Measurements from ENCODE around the gene MIB2.
"Not testable (repeated sequence)": the region's sequence is repeated elsewhere in the genome, so short reads cannot be mapped to it uniquely, and the experiment has no call there.

The MIB2 gene

DNA sequence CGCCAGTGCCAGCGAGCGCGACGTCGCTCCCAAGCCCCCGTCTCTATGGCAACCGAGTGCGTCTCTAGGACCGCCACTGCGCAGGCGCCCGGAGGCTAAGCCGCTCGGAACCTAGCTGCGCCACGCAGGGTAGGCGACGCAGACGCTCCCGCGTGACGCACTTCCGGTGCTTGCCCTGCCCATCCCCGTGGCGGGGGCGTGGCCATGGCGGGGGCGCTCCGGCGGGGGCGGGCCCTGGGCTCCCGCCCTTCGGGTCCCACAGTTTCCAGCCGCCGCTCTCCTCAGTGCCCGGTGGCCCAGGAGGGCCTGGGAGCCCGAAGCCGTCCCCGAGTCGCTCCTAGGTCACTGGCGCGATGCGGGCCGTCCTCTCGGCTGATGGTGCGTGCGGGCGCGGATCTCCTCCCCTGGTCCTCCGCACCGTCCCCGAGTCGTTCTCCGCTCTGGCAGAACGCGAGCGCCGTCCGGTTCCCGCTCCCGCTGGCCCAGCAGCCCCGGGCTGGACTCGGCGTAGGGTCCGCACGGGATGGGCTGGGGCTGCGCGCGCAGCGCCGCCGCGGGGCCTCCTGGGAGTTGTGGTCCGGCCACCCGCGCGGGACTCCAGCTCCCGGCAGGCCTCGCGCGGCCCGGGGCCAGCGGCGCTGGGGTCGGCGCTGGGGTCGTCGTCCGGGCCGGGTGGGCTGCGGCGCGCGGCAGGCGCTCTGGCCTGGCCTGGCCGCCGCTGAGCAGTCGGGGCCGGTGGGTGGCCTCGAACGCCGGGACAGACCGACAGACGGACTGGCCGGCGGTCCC is at the start of gene MIB2:
TSS of gene MIB2 (plus strand) at position 245 of the 789 bp plus-strand sequence. CDS start 7,953 bp downstream, outside the sequence.
- DNase-seq = peak; percentile 99

DNA sequence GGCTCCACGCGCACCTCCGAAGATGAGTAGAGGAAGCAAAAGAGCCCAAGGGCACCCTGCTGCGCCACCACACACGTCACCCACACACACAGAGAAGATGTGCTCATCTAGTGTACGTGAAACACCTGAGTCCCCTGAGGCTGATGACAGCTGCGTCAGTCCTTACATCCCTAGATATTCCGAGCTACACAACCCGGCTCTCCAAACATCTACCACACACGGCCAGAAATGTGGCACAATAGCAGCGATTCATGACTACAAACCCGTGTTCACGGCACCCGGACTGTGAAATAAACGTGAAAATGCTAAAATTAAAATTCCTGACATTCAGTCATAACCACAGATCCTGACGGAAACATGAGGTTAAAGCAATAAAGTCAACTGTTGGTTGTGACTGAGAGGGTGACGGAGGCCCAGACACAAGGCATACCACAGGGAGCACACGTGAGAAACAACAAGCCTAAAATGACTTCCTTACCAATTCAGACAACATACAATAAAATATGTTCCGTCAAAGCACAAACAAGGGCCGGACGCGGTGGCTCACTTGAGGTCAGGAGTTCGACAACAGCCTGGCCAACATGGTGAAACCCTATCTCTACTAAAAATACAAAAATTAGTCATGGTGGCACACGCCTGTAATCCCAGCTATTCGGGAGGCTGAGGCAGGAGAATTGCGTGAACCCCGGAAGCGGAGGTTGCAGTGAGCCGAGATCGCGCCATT is 48.0 kb upstream of the MIB2 start:
- DNase-seq = no peak

DNA sequence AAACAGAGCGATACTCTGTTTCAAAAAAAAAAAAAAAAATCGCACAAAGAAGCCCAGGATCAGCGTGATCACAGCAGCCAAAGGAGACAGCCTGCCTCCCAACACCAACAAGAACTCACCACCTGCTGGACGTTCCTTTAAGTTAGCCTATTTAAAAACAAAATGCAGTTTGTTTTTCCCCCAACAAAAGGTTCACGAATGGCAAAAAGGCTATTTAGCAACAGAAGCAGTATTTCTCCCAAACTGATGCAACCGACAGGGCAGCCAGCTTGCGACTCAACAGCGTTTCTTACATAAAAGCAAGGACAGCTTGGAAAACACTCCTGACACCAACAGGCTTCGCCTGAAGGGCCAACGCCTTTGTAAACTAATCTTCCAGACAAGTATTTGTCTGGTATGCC is 47.4 kb upstream of the MIB2 start:
- DNase-seq = no peak

DNA sequence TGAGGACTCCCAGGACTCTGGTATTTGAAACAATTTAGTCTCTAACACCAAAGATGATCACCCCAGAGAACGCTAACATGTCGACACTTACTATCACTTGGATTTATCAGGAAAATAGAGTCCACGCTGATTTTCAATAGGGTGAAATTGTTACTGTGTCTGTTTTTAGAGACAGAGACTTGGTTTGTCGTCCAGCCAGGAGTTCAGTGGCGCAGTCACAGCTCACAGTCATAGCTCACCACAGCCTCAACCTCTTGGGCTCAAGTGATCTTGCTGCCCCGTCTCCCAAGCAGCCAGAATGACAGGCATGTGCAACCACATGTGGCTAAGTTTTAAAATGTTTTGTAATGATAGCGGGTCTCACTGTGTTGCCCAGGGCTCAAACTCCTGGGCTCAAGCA is 46.0 kb upstream of the MIB2 start:
- DNase-seq = no peak

DNA sequence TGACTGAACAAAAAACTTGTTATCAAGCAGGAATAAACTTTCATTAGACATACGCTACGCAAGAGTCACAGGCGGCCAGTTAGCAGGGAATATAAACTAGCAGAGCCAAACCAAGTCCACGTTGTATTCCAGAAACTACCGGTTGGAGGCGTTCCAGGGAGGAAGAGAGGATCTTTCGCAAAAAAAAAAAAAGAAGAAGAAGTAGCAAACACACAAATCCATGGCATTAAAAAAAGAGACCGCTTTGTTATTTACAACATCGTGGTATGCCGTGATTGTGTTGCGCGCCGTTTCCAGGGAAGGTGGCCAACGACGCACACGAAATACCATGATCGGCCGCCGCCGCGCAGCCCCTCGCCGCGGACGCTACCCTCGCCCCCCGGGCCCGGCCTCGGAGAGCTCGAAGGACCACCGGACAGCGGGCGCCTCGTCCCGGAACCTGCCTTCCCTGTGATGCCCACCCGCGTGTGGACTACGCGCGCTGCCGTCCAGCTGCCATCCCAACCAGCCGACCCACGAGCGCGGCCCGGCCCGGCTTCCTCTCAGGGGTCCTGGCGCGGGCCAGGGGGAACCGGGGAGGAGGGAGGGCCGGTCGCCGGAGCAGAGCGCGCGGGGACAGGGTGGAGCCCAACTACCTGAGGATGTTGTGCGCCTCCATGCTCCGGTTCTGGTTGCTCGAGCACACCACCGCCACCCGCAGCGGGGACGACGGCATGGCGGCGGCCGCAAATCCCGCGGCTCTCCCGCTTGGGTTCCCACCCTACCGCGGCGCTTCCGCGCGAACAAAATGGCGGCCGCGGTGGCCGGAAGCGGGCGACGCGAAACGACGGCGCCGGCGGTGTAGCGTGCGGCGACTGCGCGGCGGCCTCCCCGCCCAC is 41.2 kb upstream of the MIB2 start:
- peak; percentile 87 for DNase-seq

DNA sequence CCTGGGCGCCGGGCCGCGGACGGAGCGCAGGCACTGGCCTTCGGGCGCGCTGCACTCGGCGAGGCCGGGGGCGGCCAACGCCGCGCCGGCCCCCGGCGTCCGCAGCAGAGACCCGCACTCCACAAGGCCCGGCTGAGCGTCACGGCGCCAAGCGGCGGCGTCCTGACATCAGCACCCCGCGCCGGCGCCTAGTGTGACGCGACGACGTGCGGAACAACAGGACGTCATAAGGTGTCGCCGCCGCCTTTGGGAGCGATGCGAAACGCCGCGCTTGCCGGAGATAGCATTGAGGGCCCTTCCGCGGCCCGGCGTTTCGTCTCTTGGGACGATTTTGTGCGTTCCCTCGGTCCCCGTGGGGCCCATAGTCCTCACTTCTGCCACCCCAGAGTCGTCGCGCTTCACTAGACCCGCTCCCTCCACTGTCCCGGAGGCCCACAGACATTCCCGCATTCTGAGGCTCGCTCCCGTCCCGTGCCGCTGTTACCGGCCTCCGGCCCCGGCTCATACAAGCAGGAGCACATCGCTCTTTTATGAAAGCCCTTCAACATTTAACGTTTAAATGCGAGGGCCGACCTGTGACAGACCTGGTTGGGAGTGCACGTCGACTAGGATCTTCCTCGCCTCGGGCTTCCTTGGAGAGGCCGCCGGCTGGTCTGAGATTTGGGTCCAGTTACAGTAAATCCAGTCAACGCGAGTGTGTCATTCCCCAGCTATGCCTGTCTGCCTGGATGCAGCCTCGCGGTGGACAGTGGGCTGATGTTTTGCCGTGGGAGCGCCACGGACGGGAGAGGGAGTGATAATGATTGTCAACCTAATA is 40.4 kb upstream of the MIB2 start, which contains the start of gene SSU72:
TSS of gene SSU72 (minus strand) at position 143 of the 817 bp plus-strand sequence. CDS start 306 bp downstream, outside the sequence.
- DNase-seq = peak; percentile 96

DNA sequence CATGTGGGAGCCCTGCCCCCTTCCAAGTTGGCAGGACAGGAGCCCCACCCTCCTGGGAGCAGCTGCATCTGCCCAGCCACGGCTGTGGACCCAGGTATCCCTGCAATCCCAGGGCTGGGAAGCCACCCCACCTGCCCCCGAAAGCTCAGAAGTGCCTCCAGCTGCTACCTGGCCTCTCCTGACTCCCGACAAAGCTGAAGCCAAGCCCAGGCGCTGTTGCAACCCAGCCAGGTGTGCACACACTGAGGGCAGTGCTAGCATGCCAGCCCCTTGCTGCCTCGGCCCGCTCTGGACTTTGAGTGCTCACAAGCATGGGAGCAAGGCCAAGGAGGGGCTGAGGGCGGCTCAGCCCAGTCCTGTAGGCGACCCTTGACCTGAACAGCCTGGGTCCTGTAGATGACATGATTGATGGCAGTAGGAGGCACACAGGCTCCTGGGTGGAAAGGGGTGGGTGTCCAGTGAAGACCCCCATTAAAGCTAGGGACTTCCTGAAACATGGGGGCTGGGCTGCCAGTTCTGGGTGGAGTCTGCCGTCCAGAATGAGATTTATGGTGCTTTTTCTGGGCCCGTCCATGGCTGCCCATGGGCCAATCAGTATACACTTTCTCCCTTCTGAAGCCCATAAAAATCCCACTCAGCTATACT is 37.8 kb upstream of the MIB2 start:
- DNase-seq = no peak

DNA sequence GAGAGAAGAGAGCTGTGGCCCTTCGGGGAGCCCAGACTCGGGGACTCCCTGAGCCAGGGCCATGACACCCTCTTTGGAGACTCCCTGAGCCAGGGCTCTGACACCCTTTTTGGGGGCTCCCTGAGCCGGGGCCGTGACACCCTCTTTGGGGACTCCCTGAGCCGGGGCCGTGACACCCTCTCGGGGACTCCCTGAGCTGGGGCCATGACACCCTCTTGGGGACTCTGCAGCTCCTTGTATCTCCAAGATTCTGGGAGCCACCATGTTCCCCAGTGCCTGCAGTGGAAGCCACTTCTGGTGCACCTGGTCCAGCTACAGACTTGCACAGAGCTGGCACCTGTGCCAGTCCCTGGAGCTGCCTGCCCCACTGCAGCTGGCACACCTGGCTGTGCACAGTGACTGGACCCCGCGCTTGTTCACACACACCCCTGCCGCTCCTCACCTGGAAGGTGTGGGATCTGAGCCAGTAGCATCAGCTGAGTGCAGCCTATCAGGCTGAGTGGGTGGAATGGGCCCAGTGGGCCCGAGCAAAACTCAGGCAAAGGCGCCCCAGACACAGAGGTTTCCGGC is 36.8 kb upstream of the MIB2 start:
- no peak for DNase-seq

DNA sequence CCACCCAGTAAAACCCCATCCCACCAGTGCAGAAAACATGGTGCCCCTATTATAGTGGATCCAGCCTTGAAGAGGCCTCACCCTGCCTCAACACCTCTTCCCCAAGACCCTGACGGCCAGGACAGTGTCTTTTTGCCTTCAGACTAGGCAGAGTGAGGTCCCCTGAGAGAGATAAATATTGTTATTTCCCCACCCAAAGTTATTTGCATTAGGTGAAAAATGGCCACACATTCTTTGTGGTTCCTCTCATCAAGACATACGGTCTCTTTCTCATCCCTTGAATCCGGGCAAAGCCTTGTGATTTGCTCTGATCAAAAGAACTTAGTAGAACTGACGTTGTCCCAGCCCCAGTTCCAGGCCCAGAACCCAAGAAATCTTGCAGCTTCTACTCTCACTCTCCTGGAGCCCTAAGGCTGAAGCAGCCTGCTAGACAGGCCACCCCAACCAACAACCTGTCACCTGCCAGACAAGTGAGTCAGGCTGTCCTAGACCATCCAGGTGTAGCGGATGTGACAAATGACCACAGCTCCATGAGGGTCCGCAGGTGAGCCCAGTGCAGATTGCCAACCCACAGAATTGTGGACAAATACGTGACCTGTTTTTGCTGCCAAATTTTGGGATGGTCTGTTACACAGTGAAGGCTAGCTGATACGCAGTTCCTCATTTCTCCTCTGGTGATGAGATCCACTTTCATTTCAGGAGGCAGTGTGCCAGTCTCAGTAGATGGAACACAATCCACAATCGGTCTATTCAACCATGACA is 32.5 kb upstream of the MIB2 start:
- DNase-seq = no peak

DNA sequence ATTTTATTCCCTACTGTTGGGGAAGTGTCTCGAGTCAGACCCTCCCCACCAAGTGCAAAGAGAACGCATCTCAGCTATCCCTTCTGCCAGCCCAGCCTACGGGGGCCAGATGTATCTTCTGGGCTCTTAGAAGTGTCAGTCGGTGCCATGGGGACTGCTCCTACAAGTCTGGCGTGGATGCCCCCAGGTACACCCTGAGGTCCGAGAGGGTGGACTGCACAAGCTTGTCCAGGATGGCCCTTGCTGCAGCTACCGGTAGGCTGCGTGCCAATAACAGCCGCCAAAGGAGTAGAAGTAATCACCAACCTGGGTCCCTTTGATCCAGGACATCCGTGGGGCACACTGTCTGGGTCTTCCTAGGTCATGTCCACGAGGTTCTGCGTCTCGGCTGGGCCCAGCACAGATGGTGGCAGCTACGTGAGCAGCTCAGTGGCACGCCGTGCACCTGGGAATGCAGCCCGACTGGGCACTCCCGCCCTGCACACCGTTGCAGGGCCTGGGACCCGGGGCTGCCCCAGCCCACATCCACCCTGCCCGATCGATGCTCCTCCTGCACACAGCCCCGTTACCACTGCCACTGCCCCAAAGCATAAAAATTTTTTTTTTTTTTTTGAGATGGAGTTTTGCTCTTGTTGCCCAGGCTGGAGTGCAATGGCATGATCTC is 31.8 kb upstream of the MIB2 start:
- no peak for DNase-seq

DNA sequence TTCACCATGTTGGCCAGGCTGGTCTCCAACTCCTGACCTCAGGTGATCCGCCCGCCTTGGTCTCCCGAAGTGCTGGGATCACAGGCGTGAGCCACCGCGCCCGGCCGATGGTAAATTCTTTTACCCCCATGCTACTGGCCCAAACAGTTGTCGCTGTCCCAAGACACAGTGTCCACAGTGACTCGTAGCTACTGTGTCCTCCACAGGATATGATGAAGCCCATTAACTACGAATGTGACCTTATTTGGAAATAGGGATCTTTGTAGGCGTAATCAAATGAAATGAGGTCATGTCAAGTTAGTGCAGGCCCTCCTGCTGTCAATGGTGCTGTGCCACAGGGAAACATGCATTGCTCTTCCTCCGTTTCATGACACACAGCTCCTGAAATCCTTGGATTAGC is 23.8 kb upstream of the MIB2 start:
- no peak for DNase-seq

DNA sequence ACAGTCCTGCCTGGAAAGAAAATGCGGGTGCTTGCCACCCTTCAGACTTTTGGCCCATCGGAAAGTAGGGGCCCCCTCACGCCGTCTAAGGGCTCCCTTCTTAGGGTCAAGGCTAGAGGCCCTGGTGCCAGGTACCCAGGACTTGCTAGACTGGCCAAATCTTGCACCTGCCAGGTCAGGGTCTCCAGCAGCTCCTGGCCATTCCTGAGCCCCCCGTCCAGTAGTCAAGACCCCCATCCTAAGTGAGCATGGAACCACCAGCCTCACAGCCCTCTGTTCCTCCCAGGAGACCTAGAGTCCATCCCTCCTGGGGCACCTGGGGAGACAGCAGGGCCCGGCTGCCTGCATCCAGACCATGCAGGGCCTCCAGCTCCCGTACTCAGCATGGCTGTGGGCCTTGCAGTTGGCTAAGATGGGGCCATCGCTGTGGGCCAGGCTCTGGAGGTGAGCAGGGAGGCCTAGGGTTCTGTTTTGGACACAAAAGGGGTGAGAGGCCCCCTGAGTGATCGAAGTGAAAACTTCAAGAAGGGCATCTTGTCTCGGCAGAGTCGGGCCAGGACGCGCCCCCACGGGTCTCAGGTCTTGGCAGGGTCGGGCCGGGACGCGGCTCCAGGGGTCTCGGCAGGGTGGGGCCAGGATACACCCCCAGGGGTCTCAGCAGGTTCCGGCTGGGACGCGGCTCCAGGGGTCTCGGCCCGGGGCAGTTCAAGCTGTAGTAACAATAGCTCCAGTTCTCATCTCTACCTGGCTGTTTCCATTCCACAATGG is 21.3 kb upstream of the MIB2 start:
- DNase-seq = no peak

DNA sequence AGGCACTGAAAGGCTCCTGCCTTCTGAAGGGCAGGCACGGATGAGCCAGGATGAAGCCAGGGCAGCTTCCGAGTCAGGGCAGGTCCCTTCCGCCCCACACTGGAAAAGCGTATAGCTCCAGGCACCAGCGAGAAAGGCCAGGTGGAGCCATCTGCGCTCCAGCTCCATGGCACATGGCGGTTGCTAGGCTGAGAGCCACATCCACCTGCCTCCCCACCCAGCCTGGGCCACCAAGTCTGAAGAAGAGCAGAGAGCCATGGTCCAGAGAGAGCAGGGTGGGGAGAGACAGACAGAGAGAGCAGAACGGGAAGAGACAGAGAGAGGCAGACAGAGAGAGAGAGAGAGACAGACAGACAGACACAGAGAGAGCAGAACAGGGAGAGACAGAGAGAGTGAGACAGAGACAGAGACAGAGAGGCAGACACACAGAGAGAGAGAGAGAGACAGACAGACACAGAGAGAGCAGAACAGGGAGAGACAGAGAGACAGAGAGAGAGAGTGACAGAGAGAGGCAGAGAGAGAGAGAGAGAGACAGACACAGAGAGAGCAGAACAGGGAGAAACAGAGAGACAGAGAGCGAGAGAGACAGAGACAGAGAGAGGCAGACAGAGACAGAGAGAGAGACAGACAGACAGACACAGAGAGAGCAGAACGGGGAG is 20.6 kb upstream of the MIB2 start:
- DNase-seq = no peak

DNA sequence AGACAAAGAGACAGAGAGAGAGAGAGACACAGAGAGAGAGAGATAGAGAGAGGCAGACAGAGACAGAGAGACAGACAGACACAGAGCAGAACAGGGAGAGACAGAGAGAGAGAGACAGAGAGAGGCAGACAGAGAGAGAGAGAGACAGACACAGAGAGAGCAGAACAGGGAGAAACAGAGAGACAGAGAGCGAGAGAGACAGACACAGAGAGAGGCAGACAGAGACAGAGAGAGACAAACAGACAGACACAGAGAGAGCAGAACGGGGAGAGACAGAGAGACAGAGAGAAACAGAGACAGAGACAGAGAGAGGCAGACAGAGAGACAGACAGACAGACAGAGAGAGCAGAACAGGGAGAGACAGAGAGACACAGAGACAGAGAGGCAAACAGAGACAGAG is 20.0 kb upstream of the MIB2 start:
- DNase-seq = not testable (repeated sequence)

DNA sequence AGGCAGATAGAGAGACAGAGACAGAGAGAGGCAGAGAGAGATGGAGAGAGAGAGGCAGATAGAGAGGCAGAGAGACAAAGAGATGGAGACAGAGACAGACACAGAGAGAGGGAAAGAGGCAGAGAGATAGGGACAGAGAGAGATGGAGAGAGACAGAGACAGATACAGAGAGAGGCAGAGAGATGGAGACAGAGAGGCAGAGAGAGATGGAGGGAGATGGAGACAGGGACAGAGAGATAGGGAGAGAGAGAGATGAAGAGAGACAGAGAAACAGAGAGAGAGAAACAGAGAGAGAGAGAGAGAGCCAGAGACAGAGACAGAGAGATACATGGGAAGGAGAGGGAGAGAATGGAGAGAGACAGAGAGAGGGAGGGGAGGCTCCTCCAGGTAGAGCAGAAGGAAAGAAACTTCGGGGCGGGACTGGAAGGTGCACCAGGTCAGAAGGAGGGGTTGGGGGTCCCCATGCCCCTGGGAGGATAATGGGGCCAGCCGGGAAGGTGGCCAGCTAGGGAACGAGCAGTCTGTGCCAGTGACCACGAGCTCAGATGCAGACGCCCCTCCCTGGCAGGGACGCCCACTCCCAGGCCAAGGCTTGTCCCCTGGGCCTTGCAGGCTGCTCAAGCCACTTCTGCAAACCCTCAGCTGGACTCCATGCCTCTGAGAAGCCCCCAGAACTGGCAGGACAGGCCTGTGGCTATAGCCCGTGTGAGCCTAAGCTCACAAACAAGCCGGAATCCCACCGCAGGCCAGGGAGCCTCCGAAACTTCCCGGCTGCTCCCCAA is 18.6 kb upstream of the MIB2 start:
- DNase-seq = no peak

DNA sequence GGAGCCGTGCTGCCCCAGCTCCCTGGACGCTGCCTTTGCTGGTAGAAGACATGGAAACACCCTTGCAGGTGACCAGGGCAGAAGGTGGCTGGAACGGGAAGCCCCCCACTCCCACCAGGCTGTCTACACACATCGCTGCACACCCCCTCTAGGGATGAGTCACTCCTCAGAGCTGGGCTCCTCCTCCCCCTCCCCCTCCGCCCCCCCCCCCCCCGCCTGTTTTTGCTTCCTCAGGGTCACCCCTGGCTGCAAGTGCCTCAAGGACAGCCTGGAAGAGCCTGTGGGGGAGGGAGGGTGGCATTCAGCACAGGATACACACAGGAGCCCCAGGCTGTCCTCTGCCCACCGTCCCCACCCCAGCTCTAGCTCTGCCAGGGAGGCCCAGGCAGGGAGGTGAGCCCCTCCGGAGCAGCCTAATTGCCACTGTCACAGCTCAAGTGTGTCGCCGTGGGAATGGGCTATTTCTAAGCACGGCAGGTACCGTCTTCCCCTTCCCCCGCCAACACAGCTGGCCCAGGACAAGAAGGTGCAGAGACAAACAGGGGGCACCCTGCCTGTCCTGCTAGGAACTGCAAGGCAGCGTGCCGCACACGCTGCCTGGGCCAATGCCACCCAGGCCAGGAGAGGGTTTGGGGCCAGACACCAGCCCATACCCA is 17.9 kb upstream of the MIB2 start:
- DNase-seq = peak; percentile 67

DNA sequence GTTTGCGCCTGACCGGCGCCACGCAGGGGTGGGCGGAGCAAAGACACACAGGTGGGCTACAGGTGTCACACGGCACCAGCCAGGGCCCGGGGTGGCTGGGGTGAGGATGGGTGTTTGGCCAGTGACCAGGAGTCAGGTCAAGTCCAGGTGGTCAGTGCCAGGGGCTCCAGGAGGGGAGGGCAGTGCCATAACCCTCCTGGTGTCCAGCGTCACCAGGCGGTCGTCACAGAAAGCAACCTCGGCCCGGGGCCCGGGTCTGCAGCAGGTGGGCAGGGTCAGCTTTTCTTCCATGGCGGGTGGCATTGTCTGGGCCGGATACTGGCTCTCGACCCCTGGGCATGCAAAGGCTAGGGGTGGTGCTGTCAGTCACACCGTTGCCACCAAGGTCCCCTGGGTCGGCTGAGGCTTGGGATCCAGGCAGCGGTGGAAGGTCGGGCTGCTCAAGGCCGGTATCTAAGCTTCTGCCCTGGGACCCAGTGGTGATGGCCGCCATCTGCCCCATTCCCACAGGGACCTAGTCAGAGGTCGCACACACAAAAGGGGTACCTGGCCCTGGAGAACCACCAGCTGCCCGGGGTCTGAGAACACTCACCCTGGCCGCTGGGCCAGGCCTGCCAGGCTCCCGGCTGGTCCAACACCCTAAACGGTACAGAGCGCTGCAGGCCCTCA is 17.1 kb upstream of the MIB2 start:
- DNase-seq = no peak

Data from hematopoietic multipotent progenitor cell treated with erythropoietin and hydrocortisone succinate and interleukin-3 and kit ligand, for 4 days (in vitro differentiated cells).